ENCODE data around the gene CCDC134. TPM values are rescaled to one million over a fixed set of nuclear protein-coding genes. Genes with fewer than 3 reads are reported as not detected.

CCDC134 gene
- total RNA-seq, 2 donors from 2014 or later, result 5.1 to 5.7 TPM

DNA sequence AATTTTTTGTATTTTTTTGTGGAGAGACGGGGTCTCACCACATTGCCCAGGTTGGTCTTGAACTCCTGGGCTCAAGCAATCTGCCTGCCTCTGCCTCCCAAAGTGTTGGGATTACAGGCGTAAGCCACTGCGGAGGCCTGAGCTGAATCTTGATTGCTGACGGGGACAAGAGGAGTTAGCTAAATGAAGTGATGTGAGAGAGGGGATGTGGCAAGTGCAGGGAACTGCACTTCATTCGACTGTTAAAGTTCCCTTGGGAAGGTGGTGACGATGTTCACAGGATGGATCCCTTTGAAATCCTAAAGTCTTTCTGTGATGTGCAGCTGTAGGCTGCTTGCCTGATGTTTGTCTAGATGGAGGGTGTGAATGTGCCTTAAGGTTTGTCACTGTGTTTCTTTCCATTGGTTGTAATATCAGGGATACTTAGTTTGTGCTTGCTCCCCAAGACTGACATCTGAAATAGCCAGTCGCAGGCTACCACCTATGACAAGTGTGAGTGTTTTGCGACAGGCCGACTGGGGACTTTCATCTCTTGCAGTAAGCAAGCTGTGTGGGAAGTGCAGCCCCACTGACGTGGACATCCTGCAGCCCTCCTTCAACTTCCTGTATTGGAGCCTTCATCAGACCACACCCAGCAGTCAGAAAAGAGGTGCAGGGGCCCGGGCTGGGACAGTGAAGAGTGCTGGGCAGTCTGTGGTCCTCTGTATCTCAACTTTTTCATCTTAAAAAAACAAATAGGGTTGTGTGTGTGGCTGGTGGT lies 19.6 kb upstream of the CCDC134 start:
- peak; percentile 91 for DNase-seq (ENCODE audit: low spot score)
- intact Hi-C loops (cut with DNase I), result no loop called here

DNA sequence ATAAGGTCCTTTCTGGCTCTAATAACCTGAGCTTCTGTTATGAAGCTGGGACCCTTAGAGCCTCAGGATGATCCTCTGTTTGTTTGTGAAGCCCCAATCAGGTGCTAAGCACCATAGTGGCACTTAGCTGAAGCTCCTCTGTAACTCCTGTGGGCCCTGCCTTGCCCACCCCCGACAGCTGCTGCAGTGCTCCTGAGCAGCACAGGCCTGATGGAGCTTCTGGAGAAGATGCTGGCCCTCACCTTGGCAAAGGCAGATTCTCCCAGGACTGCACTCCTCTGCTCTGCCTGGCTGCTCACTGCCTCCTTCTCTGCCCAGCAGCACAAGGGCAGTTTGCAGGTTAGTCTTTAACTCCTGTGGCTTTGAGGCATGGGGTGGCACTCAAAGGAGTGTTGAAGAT lies 19.0 kb upstream of the CCDC134 start:
- DNase-seq (ENCODE audit: low spot score), result no peak
- intact Hi-C loops (cut with DNase I), result no loop called here

DNA sequence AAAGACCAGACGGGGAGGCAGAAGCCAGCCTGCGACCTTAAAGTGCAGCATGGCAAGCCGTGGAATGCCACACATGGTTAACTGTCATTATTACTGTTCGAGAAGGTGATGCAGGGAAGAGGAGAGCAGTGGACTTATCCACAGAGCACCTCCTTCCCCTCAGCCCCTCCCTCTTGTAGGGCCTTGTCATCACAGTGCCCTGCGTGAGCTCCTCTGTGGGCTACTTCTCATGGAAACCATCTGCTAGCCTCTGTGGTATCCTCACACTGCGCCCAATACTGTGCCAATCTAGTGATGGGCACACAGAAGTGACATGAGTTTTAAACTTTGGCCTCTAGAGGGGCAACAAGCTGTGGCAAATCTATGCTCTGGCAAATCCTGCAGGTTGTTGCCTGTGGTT lies 18.2 kb upstream of the CCDC134 start:
- DNase-seq (ENCODE audit: low spot score), result no peak
- intact Hi-C loops (cut with DNase I), result no loop called here

DNA sequence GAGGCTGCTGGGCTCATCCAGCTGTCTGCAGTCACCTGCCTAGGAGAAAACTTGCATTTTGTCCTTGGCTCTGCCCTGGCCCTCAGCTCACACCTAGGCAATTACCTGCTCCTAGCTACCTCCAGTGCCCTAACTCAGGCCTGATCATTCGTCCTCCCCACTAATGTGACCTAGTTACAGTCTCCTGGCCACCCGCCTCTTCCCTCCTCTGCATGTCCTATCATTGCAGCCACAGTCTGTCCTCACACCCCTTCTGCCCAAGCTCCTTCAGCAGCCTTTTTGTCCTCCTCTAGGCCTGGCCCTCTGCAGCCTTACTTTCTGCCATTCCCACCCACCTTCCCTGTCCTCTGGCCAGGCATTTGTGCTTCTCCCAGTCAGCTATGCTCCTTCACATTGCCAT lies 17.7 kb upstream of the CCDC134 start:
- DNase-seq (ENCODE audit: low spot score), result no peak
- intact Hi-C loops (cut with DNase I), result no loop called here

DNA sequence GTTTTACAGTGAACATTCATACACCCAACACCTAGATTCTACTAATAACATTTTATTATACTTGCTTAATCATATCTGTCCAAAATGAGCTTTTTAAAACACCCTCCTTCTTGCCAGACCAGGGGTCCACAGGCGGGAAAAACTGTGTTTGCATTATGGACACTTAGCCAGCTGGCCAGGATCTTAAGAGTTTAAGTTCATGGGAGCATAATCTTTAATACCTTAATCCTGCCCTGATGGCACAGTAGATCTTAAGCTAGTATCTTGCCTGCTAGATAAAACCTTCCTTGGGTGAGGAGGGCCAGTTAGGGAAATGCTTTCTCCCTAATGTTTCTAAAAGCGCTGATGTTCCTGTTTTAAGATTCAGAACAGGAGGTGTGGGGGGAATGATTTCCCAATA lies 13.1 kb upstream of the CCDC134 start:
- no peak for DNase-seq (ENCODE audit: low spot score)

DNA sequence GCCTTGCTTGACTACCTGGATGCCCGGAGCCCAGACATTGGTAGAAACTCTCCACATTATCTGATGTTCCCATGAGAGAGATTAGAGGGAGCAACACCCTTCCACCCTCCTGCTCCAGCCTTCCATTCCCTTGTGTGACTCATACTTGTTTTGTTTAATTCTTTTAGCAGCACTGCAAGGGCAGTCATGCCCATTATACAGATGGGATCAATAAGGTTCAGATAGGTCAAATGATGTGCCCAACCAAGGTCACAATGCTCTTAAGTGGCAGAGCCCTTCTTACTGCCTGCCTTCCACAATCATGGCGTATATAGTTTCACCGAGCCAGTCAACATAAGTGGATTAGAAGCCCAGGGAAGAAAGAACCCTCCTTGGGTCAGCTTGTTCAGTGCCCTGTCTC lies 6.6 kb upstream of the CCDC134 start:
- DNase-seq (ENCODE audit: low spot score), result no peak

More for the DNA sequence above, 13.1 kb upstream of the CCDC134 start:
- intact Hi-C loops (cut with DNase I), result no loop called here

DNA sequence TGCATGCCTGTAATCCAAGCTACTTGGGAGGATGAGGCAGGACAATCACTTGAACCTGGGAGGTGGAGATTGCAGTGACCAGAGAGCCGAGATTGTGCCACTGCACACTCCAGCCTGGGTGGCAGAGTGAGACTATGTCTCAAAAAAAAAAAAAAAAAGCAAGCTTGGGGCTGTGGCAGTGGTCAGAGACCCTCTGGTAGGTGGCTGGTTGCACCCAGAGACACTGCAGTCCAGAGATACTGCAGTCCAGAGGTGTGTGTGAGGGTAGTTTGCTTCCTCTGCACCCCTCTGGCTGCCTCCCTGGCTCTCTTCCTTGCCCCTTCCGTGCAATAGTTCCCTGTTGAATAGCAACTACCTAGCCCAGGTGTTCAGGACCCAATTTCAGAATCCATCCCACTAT lies 1.7 kb upstream of the CCDC134 start:
- DNase-seq (ENCODE audit: low spot score), result no peak
- intact Hi-C loops (cut with DNase I), result no loop called here

More for the DNA sequence above, 6.6 kb upstream of the CCDC134 start:
- intact Hi-C loops (cut with DNase I), result no loop called here

DNA sequence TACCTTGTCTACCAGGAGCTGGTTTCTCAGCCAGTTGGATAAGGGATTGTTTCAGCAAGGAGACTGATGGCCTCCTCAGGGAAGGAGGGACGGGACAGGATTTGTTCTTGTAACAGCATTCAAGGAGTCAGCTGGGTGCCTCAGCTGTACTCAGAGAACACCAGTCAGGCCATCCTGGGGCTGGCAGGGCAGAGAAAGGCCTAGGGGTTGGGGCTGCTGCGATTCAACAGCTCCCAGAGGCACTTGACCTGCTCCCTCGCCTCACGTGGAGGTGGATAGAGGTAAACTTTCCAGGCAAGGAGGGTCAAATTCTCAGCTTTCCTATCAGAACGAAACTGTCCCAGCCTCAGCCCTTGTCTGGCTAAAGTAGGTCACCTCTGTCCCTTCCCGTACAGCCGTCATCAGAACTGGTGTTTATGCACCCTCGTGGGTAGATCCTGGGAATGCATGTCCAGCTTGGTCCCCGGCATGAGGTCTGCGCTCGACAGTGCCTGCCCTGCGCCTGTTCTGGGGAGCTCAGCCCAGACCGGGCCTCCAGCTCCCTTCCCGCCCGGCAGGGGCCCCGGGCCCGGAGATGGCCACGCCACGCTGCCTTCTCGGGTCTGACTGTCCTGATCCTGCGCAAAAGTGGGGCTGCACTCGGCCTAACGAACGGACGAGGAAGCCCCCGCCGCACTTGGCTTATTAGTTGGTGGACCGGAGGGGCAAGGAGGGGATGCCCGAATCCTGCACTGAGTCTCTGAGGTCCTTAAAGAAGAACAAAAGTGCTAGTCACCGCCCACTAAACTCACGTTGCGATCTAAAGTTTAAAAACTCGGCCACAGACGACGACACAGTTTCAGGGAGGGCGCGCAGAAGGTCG lies 762 bp upstream of the CCDC134 start:
- no peak for DNase-seq (ENCODE audit: low spot score)
- intact Hi-C loops (cut with DNase I), result no loop called here

DNA sequence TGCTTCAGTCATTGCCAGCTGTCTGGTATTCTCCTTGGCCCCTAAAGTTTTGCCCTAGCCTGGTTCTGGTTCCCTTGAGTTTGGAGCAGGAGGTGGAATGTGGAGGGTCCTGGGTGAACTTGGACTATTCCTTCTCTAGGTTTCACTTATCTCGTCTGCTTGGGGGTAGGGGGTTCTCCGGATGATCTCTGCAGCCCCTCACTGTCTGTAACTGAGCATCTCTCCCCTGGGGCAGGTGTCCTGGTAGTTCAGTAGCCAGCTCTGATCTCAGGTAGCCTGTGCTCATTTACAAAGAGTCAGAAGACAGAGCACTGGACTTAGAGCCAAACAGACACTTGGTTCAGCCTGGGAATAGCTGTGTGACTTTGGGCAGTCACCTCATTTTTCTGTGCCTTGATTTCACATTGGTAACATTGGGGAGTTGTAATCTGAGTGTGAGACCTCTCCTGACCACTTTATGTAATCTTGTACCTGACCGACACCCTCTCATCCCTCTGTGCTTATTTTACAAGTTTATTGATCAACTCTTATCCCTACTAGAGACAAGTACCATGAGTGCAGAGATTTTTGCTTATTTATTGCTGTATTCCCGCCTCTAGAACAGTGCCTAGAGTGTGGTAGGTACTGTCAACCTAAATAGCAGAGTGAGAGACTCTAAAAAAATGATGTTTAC lies 804 bp downstream of the CCDC134 start:
- no peak for DNase-seq (ENCODE audit: low spot score)
- intact Hi-C loops (cut with DNase I), result no loop called here

DNA sequence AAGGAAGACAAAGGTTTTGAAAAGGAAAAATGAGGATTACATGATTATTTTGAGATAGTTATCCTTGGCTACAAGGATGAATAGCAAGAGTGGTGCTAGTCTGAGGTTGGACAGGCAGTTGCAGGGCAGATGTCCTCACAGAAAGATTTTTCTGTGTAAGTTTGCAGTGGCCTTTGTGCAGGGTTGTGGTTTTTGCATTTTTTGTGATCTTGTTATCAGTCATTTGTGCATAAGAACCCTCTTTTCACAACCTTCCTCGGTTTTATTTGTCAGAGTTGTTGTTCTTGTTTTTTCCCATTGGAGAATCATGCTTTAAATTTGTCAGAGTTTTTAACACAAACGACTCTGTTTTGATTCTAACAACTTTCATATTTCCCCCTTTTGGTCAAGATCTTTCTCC lies 1.4 kb downstream of the CCDC134 start:
- intact Hi-C loops (cut with DNase I), result no loop called here
- no peak for DNase-seq (ENCODE audit: low spot score)

DNA sequence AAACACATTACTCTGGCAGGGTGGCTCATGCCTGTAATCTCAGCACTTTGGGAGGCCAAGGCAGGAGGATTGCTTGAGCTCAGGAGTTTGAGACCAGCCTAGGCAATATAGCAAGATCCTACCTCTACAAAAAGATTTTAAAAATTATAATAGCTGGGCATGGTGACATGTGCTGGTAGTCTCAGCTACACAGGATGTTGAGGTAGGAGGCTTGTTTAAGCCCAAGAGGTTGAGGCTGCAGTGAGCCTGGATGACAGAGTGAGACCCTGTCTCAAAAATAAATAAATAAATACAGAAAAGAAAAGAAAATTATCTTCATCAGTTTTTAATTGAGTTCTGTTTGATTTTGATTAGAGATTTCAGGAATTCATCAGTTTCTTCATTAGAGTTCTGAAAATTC lies 5.2 kb downstream of the CCDC134 start:
- no peak for DNase-seq (ENCODE audit: low spot score)
- intact Hi-C loops (cut with DNase I), result no loop called here

DNA sequence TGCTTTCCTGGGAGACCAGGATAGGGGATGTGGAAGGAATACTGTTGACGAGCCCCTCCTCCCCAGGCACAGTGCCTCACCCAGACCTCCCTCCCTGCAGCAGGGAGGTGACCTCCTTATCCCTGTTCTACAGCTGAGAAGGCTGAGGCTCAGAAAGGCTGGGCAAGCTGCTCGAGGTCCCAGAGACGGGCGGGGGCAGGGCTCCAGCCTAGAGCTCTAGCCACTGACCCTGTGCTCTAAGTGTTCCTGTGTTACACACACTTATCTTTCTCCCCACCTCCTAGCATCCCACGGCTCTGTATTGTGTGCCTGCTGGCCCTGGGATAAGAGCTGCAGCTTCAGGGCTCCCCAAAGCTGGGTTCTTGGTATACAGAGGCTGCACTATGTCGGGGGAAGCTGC lies 7.9 kb downstream of the CCDC134 start:
- DNase-seq (ENCODE audit: low spot score), result no peak
- intact Hi-C loops (cut with DNase I), result no loop called here

DNA sequence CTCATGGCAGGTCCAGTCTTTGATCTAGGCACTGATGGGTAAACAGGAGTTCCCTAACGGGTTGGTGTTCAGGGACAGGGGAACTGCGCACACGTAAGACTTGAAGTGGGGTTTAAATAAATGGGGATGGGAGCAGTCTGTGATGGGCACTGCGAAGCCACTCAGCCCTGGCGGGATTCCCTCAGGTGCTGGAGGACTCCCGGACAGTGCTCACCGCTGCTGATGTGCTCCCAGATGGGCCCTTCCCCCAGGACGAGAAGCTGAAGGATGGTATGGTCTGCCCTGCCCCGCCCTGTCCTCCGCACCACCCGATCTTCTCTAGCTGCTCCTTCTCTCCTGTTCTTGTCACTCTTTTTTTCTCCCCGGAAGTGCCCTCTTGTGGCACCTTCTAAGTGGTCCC lies 9.5 kb downstream of the CCDC134 start:
- DNase-seq (ENCODE audit: low spot score), result no peak
- intact Hi-C loops (cut with DNase I), result no loop called here

DNA sequence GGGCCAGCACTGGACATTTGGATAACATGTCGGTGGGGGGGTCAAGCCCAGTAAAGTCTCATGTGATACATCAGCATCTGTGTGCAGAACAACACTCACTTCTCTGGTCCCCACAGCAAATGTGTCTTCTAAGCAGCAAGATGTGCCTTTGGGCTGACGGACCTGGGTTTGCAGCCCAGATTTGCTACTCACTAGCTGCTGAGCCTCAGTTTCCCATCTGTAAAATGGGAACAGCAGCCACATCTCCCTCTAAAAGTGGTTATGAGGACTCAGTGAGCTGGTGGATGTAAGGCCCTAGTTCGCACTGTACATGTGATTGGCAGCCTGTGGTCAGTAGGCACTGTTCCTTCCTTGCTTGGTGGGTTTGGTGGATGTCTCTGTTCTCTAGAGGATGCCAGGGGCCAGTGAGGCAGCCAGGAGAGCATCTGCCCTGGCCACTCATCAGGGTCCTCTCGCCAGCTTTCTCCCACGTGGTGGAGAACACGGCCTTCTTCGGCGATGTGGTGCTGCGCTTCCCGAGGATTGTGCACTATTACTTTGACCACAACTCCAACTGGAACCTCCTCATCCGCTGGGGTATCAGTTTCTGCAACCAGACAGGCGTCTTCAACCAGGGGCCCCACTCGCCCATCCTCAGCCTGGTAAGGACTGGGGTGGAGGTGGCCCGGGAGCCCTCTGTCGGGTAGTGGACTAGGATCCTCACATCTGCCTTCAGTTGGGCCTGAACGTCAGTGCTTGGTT lies 12.5 kb downstream of the CCDC134 start:
- intact Hi-C loops (cut with DNase I), result no loop called here
- DNase-seq (ENCODE audit: low spot score), result no peak

DNA sequence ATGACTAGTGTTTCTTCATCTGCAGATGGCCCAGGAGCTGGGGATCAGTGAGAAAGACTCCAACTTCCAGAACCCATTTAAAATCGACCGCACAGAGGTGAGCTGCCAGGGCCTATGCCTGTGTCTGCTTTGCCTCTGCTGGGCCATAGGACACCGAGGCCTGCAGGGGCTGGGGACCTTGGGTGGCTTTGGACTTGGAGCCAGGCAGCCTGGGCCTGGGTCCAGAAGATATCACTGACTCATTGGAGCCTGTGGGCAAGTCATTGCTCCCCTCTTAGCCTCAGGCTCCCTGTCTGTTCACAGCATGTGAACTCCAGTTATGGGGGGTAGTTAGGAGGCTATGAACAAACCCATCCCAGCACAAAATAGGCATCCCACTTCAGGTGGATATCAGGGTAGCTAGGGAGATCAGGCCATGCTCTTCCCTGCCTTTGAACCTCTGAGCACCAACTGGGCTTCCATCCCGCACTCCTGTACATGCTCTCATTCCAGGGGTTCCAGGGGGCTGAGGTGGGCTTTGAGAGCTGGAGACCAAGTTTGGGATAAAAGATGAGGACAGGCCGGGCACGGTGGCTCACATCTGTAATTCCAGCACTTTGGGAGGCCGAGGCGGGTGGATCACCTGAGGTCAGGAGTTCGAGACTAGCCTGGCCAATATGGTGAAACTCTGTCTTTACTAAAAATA lies 13.4 kb downstream of the CCDC134 start:
- intact Hi-C loops (cut with DNase I), result no loop called here
- no peak for DNase-seq (ENCODE audit: low spot score)

DNA sequence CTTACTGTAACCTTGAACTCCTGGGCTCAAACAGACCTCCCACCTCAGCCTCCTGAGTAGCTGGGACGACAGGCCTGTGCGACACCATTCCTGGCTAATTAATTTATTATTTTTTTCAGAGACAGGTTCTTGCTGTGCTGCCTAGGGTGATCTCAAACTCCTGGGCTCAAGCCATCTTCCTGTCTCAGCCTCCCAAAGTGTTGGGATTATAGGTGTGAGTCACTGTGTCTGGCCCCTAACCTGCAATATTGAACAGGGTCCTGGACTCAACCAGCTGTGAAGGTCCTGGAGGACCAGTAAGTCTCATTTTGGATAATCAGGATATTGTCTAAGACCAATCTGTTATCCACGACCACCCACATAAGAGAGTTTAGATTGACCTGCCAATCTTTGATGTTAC lies 15.2 kb downstream of the CCDC134 start:
- intact Hi-C loops (cut with DNase I), result no loop called here
- DNase-seq (ENCODE audit: low spot score), result no peak

DNA sequence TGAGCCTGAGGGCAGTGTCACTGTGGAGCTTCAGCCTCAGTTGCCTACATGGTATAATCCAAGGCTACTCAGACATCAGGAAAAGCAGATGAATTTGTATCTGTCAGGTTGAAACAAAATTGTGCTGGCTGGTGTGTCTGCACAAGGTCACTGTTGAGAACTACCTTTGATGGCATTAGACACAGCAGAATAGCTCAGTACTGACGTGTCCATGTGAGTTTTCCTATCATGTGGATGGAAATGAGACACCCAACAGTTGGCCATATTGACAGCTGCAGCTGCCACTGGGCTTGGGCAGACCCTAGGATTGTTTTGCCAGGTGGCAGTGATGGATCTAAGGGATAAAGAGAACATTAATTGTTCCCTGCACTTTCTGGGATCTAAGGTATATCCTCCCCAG lies 15.8 kb downstream of the CCDC134 start:
- DNase-seq (ENCODE audit: low spot score), result no peak
- intact Hi-C loops (cut with DNase I), result no loop called here

DNA sequence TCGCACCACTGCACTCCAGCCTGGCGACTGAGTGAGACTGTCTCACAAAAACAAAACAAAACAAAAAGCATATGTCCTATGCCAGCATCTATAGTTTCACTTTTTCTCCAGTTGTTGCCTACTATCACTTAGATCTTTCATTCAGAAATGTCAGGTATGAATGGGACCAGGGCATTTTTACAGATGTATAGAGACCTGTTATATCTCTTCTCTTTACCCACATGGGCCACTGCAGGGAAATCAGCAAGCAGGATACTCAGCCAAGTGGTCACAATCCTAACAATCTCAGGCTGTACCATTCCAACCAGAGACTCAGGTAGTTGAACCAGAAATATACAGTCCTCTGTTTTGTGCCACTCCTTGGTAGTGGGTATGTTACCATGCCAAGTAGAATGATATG lies 16.4 kb downstream of the CCDC134 start:
- DNase-seq (ENCODE audit: low spot score), result no peak
- intact Hi-C loops (cut with DNase I), result no loop called here

DNA sequence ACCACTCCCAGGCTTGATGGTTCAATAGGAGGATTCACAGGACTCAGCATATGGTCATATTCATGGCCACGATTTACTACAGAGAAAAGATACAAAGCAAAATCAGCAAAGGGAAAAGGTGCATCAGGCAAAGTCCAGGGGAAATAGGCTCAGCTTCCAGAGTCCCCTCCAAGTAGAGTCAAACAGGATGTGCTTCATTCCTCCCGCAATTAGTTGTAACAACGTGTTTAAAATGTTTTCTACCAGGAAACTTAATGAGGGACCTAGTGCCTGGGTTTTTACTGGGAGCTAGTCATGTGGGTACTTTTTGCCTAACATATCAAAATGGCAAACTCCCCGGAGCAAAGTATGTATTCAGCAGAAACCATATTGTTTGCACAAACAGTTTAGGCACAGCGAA lies 17.5 kb downstream of the CCDC134 start:
- intact Hi-C loops (cut with DNase I), result no loop called here
- no peak for DNase-seq (ENCODE audit: low spot score)
